Measurements from ENCODE around the gene ACTC1. TPM values are rescaled to one million over a fixed set of nuclear protein-coding genes. Genes with fewer than 3 reads are reported as not detected.

The ACTC1 gene
- total and polyA plus RNA-seq, 5 experiments from 2014 or later, result not detected

Other genes with a start within 250 kb of the ACTC1 start
- 100 to 1,000 TPM; 351 to 378 TPM for gene GOLGA8B, start 211.9 kb downstream of the ACTC1 start, total RNA-seq
- gene GOLGA8B, start 211.9 kb downstream of the ACTC1 start, polyA plus RNA-seq, result 1 to 10 TPM; 4.3 to 5.8 (median 4.7) TPM
- gene GJD2, start 40.6 kb downstream of the ACTC1 start, total RNA-seq, result not detected
- not detected for gene GJD2, start 40.6 kb downstream of the ACTC1 start, polyA plus RNA-seq
- 10 to 100 TPM; 42.3 to 50.7 TPM for gene AQR, start 174.2 kb upstream of the ACTC1 start, total RNA-seq
- 10 to 100 TPM; 10.3 to 16.0 (median 13.5) TPM for gene AQR, start 174.2 kb upstream of the ACTC1 start, polyA plus RNA-seq
- gene ZNF770, start 192.7 kb upstream of the ACTC1 start, total RNA-seq, result 10 to 100 TPM; 60.2 to 72.6 TPM
- gene ZNF770, start 192.7 kb upstream of the ACTC1 start, polyA plus RNA-seq, result 100 to 1,000 TPM in 2 of 3 donors, 10 to 100 TPM in 1; 93.6 to 112 (median 110) TPM

All from naive thymus-derived CD8-positive, alpha-beta T cell (primary cell).